Measurements from ENCODE around the gene PRRX2.

GRCh38 chr9:129752900-129753729, 87.7 kb downstream of the PRRX2 start, which contains the start of gene PTGES:
- TF ChIP-seq CREB1 (CRISPR knock-in tag; IDR thresholded peaks at IDR 0.05; ENCODE audit: low read depth) (no peak), REST (IDR thresholded peaks at IDR 0.05; ENCODE audit: unreplicated experiment) (no peak), POLR2AphosphoS5 (IDR thresholded peaks at IDR 0.05; ENCODE audit: low read depth) (no peak), CTCF (conservative IDR thresholded peaks at IDR 0.05; ENCODE audit: low read depth in 2 of 2) (no peak)

Data from GM23338 (cell line).